RWPE2 (cell line): ENCODE data around the gene KMT2C.
A peak's percentile ranks its signal among the peaks of the same experiment; 100 is the strongest.
"Not testable (repeated sequence)": the region's sequence is repeated elsewhere in the genome, so short reads cannot be mapped to it uniquely, and the experiment has no call there.

Experiments used
- ATAC-seq: fragments of 200-7000 bp; cut with Tn5 transposase; 3 replicates; pipeline ENCODE4 v1.9.1; 2021; ENCODE audit warnings: low read depth
- DNase-seq: peaks from one replicate; pipeline ENCODE4 v3.0.0-alpha.2; 2020; ENCODE audit warnings: low spot score
- H3K27ac ChIP-seq: fragments of 450-650 bp; 2 replicates; pipeline ENCODE4 v1.5.1; 2017; ENCODE audit warnings: mild to moderate bottlenecking; ENCODE audit not compliant: poor library complexity, severe bottlenecking
- H3K27me3 ChIP-seq: fragments of 250-450 bp; sonication (Bioruptor Pico); 2 replicates; pipeline ENCODE4 v1.5.1; 2021; ENCODE audit warnings: mild to moderate bottlenecking, moderate library complexity; ENCODE audit not compliant: insufficient read depth, poor library complexity, severe bottlenecking
- H3K36me3 ChIP-seq: fragments of 250-450 bp; sonication (Bioruptor Pico); 2 replicates; pipeline ENCODE4 v1.5.1; 2020; ENCODE audit warnings: low read depth, mild to moderate bottlenecking, moderate library complexity
- H3K4me1 ChIP-seq: fragments of 250-450 bp; sonication (Bioruptor Pico); 2 replicates; pipeline ENCODE4 v1.5.1; 2021; ENCODE audit warnings: mild to moderate bottlenecking, moderate library complexity; ENCODE audit not compliant: insufficient read depth, poor library complexity, severe bottlenecking
- H3K4me3 ChIP-seq: fragments of 250-450 bp; sonication (Bioruptor Pico); 2 replicates; pipeline ENCODE4 v1.5.1; 2021; ENCODE audit warnings: mild to moderate bottlenecking, moderate library complexity; ENCODE audit not compliant: severe bottlenecking
- H3K9me3 ChIP-seq: fragments of 250-450 bp; sonication (Bioruptor Pico); 2 replicates; pipeline ENCODE4 v1.5.1; 2021; ENCODE audit warnings: mild to moderate bottlenecking, moderate library complexity; ENCODE audit not compliant: severe bottlenecking
- TF ChIP-seq, protein P1 (sequence below): fragments of 450-650 bp; IDR thresholded peaks from one replicate; pipeline ENCODE4 v1.5.1; 2017; ENCODE audit warnings: mild to moderate bottlenecking, moderate library complexity; ENCODE audit not compliant: poor library complexity, severe bottlenecking

KMT2C gene

DNA sequence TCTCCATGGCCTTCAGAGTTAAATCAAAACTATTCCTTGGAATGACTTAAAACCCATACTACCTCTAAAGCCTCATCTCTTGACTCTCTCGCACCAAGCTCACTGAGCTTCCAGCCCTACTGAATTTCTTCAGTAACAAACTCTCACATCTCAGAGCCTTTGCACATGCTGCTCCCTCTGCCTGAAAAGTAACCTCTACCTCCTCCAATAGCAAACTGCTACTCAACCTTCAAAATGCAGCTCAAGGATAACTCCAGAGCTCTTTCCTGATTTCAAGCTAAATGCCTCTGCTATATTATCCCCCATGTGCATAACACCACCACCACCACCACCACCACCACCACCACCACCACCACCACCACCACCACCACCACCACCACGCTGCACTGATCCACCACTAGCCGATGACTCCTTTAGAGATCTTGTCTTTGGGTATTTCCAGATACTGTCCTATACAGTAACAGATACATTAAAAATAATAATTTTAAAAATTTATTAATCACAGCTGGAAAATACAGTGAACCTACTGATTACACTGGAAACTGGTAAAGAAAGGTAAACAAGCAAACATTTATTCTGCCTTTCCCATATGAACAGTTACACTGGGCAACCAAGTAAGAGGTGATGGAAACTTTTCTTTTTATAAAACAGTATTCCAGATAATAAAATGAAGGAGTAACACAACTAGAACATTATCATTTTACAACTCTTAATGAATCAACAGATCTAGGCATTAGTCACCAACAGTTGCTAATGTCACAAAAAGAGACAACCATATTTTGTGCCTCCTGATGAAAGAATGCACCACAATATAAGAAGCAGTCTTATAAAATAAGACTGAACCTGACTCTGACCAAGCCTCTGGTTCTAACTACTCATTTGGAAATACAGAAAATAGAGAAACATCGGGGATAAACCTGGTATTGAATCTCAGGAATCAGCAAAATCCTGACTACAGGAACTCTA is 51.3 kb downstream of the KMT2C start:
- not testable (repeated sequence) for H3K27me3 ChIP-seq, ATAC-seq, H3K27ac ChIP-seq, DNase-seq, H3K9me3 ChIP-seq, H3K36me3 ChIP-seq, H3K4me3 ChIP-seq
- peaks cover 23% of the 10 kb centered on the region for H3K4me1 ChIP-seq

DNA sequence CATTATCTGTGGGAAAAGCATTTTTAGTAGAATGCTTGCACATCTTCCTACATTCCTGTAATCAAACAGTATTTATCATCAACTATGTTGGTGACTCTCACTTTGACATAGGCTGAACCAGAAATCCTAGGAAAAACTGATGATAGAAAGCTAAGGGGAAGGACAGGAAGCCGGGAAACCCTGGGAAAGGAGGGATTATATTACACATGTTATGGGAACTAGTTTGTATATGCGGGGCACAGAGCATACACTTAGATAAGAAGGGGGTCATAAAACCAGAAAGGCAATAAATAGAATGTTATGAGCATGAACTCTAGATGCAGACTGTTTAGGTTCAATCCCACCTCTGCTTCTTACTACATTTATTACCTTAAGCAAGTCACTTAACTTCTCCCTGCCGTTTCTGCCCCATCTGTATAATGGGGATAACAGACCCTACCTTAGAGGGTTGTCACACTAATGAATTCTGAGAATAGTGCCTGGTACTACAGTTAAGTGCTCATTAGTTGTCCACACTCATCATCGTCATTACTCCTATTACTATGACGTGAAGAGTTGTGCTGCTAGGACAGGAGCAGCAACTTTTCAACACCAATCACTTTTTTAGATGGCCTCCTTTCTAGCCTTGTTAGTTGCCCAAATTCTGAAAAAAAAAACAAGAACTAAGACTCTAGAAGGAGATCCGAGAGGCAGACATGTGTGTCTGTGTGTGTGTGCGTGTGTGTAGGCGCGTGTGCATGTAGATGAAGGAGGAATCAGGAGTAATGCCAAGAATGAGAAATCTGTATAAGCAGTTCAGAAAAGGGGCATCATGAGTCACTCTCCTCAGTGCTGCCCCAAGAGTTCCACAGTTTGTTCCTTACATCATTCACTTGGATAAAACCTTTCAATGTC is 52.2 kb downstream of the KMT2C start:
- no peak overlapping the region for H3K27ac ChIP-seq
- H3K9me3 ChIP-seq = no peaks in the 10 kb centered on the region
- ATAC-seq (peak; percentile 35; the same call in 2 of the 3 replicates), DNase-seq (no peak)
- TF ChIP-seq, protein P1, sequence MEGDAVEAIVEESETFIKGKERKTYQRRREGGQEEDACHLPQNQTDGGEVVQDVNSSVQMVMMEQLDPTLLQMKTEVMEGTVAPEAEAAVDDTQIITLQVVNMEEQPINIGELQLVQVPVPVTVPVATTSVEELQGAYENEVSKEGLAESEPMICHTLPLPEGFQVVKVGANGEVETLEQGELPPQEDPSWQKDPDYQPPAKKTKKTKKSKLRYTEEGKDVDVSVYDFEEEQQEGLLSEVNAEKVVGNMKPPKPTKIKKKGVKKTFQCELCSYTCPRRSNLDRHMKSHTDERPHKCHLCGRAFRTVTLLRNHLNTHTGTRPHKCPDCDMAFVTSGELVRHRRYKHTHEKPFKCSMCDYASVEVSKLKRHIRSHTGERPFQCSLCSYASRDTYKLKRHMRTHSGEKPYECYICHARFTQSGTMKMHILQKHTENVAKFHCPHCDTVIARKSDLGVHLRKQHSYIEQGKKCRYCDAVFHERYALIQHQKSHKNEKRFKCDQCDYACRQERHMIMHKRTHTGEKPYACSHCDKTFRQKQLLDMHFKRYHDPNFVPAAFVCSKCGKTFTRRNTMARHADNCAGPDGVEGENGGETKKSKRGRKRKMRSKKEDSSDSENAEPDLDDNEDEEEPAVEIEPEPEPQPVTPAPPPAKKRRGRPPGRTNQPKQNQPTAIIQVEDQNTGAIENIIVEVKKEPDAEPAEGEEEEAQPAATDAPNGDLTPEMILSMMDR = no peak
- H3K36me3 ChIP-seq = no peaks in the 10 kb centered on the region
- no peaks in the 10 kb centered on the region for H3K27me3 ChIP-seq
- H3K4me3 ChIP-seq = no peak overlapping the region
- peaks cover 23% of the 10 kb centered on the region for H3K4me1 ChIP-seq

DNA sequence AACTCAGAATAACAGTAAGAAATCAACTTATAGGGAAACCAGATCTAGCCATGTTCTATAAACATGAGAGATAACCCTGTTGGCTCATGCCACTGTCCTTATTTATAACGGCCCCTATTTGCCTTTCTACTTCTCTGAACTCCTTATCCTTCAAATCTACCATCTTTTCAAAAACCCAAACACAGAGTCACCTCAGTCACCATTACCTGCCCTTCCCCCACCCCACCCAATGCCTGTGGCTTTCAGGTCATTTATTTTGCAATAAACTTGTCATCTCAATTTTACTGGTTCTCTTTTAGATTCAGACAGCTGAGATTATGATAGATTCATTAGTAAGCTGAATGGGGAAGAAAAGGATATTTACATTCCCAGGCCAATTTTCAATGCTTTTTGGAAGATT is 53.6 kb downstream of the KMT2C start:
- TF ChIP-seq, protein P1 = no peak
- H3K36me3 ChIP-seq = no peaks in the 10 kb centered on the region
- DNase-seq = no peak
- no peak overlapping the region for H3K4me3 ChIP-seq
- H3K4me1 ChIP-seq = peaks cover 23% of the 10 kb centered on the region
- no peak overlapping the region for H3K27ac ChIP-seq
- H3K9me3 ChIP-seq = no peaks in the 10 kb centered on the region
- ATAC-seq = no peak
- H3K27me3 ChIP-seq = no peaks in the 10 kb centered on the region

DNA sequence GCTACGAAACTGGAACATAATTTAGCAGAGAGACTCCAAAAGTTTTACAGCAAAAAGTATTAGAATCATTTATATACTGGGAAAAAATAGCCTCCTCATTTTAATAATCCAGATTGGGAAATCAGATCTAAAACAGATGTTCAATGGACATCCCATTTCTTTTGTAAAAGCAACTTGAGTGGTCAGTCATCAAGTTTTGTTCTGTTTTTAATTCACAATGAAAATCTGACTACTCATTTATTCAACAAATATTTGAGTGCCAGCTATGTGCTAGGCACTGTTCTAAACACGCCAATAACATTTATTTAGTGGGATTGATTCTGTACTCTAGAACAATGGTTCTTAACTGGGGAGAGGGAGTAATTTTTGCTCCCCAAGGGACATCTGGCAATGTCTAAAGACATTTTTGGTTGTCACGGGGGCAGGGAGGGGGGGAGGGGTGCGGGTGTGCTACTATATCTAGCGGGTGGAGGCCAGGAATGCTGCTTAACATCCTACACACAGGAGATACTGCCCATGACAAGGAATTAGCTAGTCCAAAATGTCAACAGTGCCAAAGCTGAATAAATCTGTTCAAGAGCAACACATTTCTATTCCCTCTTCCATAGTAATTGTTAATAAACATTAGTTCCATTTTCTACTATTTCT is 54.7 kb downstream of the KMT2C start:
- H3K36me3 ChIP-seq, DNase-seq, H3K27ac ChIP-seq, H3K27me3 ChIP-seq, H3K9me3 ChIP-seq, ATAC-seq, H3K4me3 ChIP-seq: not testable (repeated sequence)
- H3K4me1 ChIP-seq = peaks cover 18% of the 10 kb centered on the region

DNA sequence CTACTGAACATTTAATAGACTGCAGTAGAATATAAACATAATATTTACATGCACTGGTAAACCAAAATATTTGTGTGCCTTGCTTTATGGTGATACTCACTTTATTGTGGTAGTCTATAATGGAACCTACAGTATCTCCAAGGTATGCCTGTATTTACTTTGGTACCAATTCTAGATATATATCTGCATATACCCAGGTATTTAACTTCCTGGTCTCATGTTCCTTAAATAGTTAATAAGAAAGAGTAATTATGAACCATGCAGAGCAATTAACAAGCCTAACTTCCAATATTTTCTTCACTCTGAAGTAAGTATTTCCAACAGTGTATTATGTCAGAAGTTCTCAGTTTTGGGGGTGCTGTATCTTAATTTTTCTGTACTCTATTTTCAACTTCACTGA is 57.3 kb downstream of the KMT2C start:
- H3K36me3 ChIP-seq, H3K27me3 ChIP-seq, DNase-seq, ATAC-seq, H3K4me3 ChIP-seq, H3K4me1 ChIP-seq, H3K27ac ChIP-seq, H3K9me3 ChIP-seq: not testable (repeated sequence)

DNA sequence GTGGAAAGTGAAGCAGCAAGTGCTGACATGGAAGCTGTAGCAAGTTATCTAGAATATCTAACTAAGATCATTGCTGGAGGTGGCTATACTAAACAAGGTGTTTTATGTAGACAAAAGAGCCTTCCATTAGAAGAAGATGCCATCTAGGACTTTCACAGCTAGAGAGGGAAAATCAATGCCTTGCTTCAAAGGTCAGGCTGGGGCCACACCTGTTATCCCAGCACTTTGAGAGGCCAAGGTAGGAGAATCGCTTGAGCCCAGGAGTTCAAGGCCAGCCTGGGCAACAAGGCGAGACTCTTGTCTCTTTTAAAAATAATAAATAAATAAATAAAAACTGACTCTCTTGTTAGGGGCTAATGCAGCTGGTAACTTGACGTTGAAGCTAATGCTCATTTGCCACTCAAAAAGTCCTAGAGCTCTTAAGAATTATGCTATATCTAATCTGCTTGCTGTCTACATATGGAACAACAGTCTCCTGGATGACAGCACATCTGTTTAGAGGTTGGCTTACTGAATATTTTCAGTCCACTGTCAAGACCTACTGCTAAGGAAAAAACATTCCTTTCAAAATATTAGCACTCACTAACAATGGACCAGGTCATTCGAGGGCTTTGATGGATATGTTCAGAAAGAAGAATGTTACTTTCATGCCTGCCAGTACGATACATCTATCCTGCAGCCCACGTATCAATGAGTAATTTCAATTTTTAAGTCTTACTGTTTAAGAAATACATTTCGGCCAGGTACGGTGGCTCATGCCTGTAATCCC is 58.9 kb downstream of the KMT2C start:
- H3K9me3 ChIP-seq, H3K27ac ChIP-seq, ATAC-seq, H3K36me3 ChIP-seq, H3K4me3 ChIP-seq, DNase-seq, H3K27me3 ChIP-seq, H3K4me1 ChIP-seq: not testable (repeated sequence)
